Measurements from ENCODE around the gene MYO1H.

The MYO1H gene

GRCh38 chr12:109481863-109482262 lies 134.2 kb downstream of the MYO1H start:
- no peak for TF ChIP-seq CTCF (IDR thresholded peaks at IDR 0.05)

GRCh38 chr12:109482491-109482890 lies 134.8 kb downstream of the MYO1H start:
- no peak for TF ChIP-seq CTCF (IDR thresholded peaks at IDR 0.05)

- no peak for TF ChIP-seq CTCF (IDR thresholded peaks at IDR 0.05)
Observed at GRCh38 chr12:109482894-109483293, 135.2 kb downstream of the MYO1H start.

GRCh38 chr12:109483346-109483745 lies 135.6 kb downstream of the MYO1H start:
- TF ChIP-seq CTCF (IDR thresholded peaks at IDR 0.05): no peak

- no peak for TF ChIP-seq CTCF (IDR thresholded peaks at IDR 0.05)
Observed at GRCh38 chr12:109485201-109485600, 137.5 kb downstream of the MYO1H start.

- no peak for TF ChIP-seq CTCF (IDR thresholded peaks at IDR 0.05)
Observed at GRCh38 chr12:109487181-109488050, 139.7 kb downstream of the MYO1H start.

- TF ChIP-seq CTCF (IDR thresholded peaks at IDR 0.05): no peak
Observed at GRCh38 chr12:109488051-109488665, 140.5 kb downstream of the MYO1H start.
